ENCODE measurements around the gene MACROH2A1. TPM values are rescaled to one million over a fixed set of nuclear protein-coding genes. Genes with fewer than 3 reads are reported as not detected.

MACROH2A1 gene
- total and polyA plus RNA-seq, 2 of the 4 experiments (the other 2 are of a cell fraction): 122 to 126 TPM

DNA sequence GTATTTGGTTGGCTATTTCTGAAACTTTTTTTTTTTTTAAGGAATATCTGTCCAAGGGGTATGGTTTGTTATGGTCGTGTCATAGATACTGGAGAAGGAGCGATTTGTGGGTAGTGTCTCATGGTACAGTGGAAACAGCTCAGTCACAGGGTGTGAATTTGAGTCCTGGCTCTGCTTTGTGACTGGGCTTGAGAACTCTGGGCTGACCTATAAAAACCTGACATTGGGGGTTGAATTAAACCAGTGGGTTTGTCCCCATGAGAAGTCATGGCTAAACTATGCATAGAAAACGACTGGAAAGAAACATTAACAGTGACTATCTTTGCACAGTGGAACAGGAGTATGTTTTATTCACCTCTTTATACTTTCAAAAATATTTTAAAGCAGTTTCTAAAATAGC, 54.7 kb downstream of the MACROH2A1 start:
- no CpG with 5 or more reads among the region's 3 CpGs for WGBS, 2 experiments (ENCODE audit: extremely low coverage in 2 of 2, insufficient read length in 1 of 2)
- Histone ChIP-seq H2BK15ac (ENCODE audit: low read depth, low read length) (no peak overlapping the region), H2BK20ac (ENCODE audit: low read depth, low read length) (no peak overlapping the region), H3K18ac (ENCODE audit: low read depth, low read length) (no peak overlapping the region), H2BK5ac (ENCODE audit: low read depth, low read length, poor library complexity, severe bottlenecking) (peak overlapping the region; percentile 20), H3K4me1 (ENCODE audit: control insufficient read depth, insufficient read depth, low read length) (peaks cover 16% of the 10 kb centered on the region), H3K4ac (ENCODE audit: low read depth, low read length) (no peak overlapping the region), H2AK9ac (replicated peaks; ENCODE audit: low read depth, low read length, poor library complexity) (no peak overlapping the region), H3K36me3 (ENCODE audit: control insufficient read depth, insufficient read depth, low read length) (peaks cover 65% of the 10 kb centered on the region), H3K14ac (replicated peaks; ENCODE audit: low read depth, low read length) (no peak overlapping the region), H4K5ac (ENCODE audit: low read depth, low read length) (no peak overlapping the region), H4K8ac (ENCODE audit: low read depth in 2 of 2, low read length in 2 of 2) (no peak overlapping the region), H3K27me3 (ENCODE audit: control insufficient read depth, insufficient read depth, low read length) (no peaks in the 10 kb centered on the region), H3K9ac (ENCODE audit: low read depth, low read length) (no peak overlapping the region), H3K27ac (ENCODE audit: insufficient read depth, low read length) (no peak overlapping the region), H4K20me1 (ENCODE audit: insufficient read depth, low read length) (peaks cover 5% of the 10 kb centered on the region; the same call in 1 of the 2 replicates), H3K23ac (ENCODE audit: low read depth, low read length) (no peak overlapping the region; the same call in 1 of the 2 replicates), H3K9me3 (ENCODE audit: control insufficient read depth, insufficient read depth, low read length) (no peaks in the 10 kb centered on the region), H2AK5ac (ENCODE audit: low read depth, low read length) (no peak overlapping the region), H3K9me1 (ENCODE audit: insufficient read depth, low read length) (peaks cover 32% of the 10 kb centered on the region), H3K4me2 (ENCODE audit: low read depth, low read length) (no peak overlapping the region), H2AFZ (replicated peaks; ENCODE audit: low read length, poor library complexity) (no peak overlapping the region), H2BK120ac (ENCODE audit: low read depth, low read length) (no peak overlapping the region), H4K91ac (ENCODE audit: insufficient read depth, low read depth, low read length) (no peak overlapping the region), H3K79me1 (ENCODE audit: low read depth in 1 of 2, low read length in 2 of 2) (peaks cover 34 to 78% of the 10 kb centered on the region in 2 experiments), H3K4me3 (ENCODE audit: insufficient read depth, low read depth, low read length) (no peak overlapping the region), H3K56ac (ENCODE audit: extremely low read depth, insufficient read depth, low read length) (no peak overlapping the region)
- DNase-seq (peak; percentile 60), ATAC-seq (ENCODE audit: low read depth) (peak; percentile 62)
- TF ChIP-seq MXI1 (IDR thresholded peaks at IDR 0.05; ENCODE audit: borderline replicate concordance, low read depth, low read length) (no peak), CEBPB (IDR thresholded peaks at IDR 0.05; ENCODE audit: low read depth, low read length) (no peak), CHD1 (IDR thresholded peaks at IDR 0.05; ENCODE audit: low read depth, low read length) (no peak), RFX5 (IDR thresholded peaks at IDR 0.05; ENCODE audit: low read depth, low read length) (no peak), NFE2L2 (IDR thresholded peaks at IDR 0.05; ENCODE audit: low read depth, low read length) (no peak), CTCF (conservative IDR thresholded peaks at IDR 0.05; ENCODE audit: low read depth, low read length) (no peak), BHLHE40 (IDR thresholded peaks at IDR 0.05; ENCODE audit: low read depth, low read length) (no peak), FOS (IDR thresholded peaks at IDR 0.05; ENCODE audit: low read depth, low read length) (no peak), RAD21 (IDR thresholded peaks at IDR 0.05; ENCODE audit: low read length) (no peak), POLR2A (IDR thresholded peaks at IDR 0.05; ENCODE audit: low read depth, low read length) (no peak), RCOR1 (IDR thresholded peaks at IDR 0.05; ENCODE audit: insufficient replicate concordance, low read length) (no peak), MAFK (IDR thresholded peaks at IDR 0.05; ENCODE audit: low read depth, low read length) (no peak), MAZ (IDR thresholded peaks at IDR 0.05; ENCODE audit: borderline replicate concordance, low read depth, low read length) (no peak), SMC3 (IDR thresholded peaks at IDR 0.05; ENCODE audit: low read depth, low read length) (no peak)
- TF ChIP-seq, protein P1, sequence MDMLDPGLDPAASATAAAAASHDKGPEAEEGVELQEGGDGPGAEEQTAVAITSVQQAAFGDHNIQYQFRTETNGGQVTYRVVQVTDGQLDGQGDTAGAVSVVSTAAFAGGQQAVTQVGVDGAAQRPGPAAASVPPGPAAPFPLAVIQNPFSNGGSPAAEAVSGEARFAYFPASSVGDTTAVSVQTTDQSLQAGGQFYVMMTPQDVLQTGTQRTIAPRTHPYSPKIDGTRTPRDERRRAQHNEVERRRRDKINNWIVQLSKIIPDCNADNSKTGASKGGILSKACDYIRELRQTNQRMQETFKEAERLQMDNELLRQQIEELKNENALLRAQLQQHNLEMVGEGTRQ (IDR thresholded peaks at IDR 0.05; ENCODE audit: low read depth, low read length): no peak
- TF ChIP-seq, protein P2, sequence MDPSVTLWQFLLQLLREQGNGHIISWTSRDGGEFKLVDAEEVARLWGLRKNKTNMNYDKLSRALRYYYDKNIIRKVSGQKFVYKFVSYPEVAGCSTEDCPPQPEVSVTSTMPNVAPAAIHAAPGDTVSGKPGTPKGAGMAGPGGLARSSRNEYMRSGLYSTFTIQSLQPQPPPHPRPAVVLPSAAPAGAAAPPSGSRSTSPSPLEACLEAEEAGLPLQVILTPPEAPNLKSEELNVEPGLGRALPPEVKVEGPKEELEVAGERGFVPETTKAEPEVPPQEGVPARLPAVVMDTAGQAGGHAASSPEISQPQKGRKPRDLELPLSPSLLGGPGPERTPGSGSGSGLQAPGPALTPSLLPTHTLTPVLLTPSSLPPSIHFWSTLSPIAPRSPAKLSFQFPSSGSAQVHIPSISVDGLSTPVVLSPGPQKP (IDR thresholded peaks at IDR 0.05; ENCODE audit: borderline replicate concordance, low read depth, low read length): no peak
- dilution Hi-C loops (cut with HindIII; ENCODE audit: low sequenced_read_pairs, unreplicated experiment): no loop called here
- CTCF ChIA-PET: interaction anchor here (0.8 kb wide), 1 partner anchor 78 kb away, joined by 3 read pairs; no protein-coding TSS in a partner anchor
- BruUV-seq (replicated peaks): no TSS peak
- in situ Hi-C loops (cut with MboI; ENCODE audit: low sequenced_read_pairs): no loop called here
- intact Hi-C loops (cut with micrococcal nuclease): loop anchor here (2.0 kb wide), 1 partner anchor 82 kb away; no protein-coding TSS in a partner anchor
- POLR2A ChIA-PET (ENCODE audit: unreplicated experiment): no interaction called here

Data from IMR-90 (cell line).